OCI-LY1 (cell line): ENCODE results near the gene TNFRSF18.

Experiments
- EZH2 ChIP-seq: fragments of 200-600 bp; sonication (generic), shearing (Covaris generic); IDR thresholded peaks from 2 replicates; pipeline ENCODE4 v1.8.0; 2017; ENCODE audit warnings: borderline replicate concordance, mixed run types, mild to moderate bottlenecking, antibody characterized with exemption, low read length, moderate library complexity, mixed read lengths
- TF ChIP-seq, protein P1 (sequence below): fragments of 200-600 bp; sonication (generic), shearing (Covaris generic); IDR thresholded peaks from 2 replicates; pipeline ENCODE4 v1.5.1; 2017; ENCODE audit warnings: mild to moderate bottlenecking, antibody characterized with exemption, low read length, moderate library complexity, mixed read lengths

DNA sequence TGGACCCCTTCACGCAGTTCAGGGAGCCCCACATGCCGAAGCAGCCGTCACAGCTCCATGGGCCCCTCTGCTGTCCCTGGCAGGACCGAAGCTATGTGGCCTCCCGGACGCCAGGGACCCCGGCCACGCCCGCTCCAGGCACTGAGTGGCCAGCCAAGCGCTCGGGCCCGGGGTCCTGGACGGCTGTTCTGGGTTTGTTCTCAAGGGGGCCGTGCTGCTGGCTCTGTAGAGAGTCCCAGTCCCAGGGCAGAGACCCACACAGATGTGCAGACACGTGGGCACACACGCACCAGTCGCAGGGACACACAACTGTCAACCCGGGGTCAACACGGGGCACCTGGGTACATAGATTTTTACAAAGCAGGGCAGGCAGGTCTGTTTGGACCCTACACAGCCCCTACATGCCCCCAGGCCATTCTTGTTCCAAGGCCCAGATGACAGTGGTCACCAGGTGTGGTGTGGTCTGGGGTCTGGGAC lies 32.3 kb upstream of the TNFRSF18 start:
- TF ChIP-seq, protein P1, sequence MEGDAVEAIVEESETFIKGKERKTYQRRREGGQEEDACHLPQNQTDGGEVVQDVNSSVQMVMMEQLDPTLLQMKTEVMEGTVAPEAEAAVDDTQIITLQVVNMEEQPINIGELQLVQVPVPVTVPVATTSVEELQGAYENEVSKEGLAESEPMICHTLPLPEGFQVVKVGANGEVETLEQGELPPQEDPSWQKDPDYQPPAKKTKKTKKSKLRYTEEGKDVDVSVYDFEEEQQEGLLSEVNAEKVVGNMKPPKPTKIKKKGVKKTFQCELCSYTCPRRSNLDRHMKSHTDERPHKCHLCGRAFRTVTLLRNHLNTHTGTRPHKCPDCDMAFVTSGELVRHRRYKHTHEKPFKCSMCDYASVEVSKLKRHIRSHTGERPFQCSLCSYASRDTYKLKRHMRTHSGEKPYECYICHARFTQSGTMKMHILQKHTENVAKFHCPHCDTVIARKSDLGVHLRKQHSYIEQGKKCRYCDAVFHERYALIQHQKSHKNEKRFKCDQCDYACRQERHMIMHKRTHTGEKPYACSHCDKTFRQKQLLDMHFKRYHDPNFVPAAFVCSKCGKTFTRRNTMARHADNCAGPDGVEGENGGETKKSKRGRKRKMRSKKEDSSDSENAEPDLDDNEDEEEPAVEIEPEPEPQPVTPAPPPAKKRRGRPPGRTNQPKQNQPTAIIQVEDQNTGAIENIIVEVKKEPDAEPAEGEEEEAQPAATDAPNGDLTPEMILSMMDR, result no peak
- TF ChIP-seq EZH2, result no peak
